ENCODE measurements around the gene LIME1. TPM values are rescaled to one million over a fixed set of nuclear protein-coding genes. Genes with fewer than 3 reads are reported as not detected.

LIME1 gene
- total RNA-seq, 1 donor: 3.5 TPM

- H3K4me3 ChIP-seq (ENCODE audit: low read depth, low read length): peak overlapping the region; percentile 43
- DNase-seq (ENCODE audit: low read depth): peak; percentile 26
These were observed 2.2 kb downstream of the LIME1 start for GRCh38 chr20:63738687-63739129.

GRCh38 chr20:63739130-63740069 is 2.9 kb downstream of the LIME1 start, which contains the start of gene SLC2A4RG:
Gene SLC2A4RG, plus strand, starts transcription at chr20:63739776. Its CDS starts 137 bp downstream, at chr20:63739913.
- peak; percentile 75 for DNase-seq (ENCODE audit: low read depth)
- H3K4me3 ChIP-seq (ENCODE audit: low read depth, low read length): peak within 1 kb of the TSS; percentile 78
- TF ChIP-seq CTCF (IDR thresholded peaks at IDR 0.05; ENCODE audit: insufficient read depth, low read depth, low read length): no peak

More at GRCh38 chr20:63738687-63739129, 2.2 kb downstream of the LIME1 start:
- no peak for TF ChIP-seq CTCF (IDR thresholded peaks at IDR 0.05; ENCODE audit: insufficient read depth, low read depth, low read length)

- no peak for TF ChIP-seq CTCF (IDR thresholded peaks at IDR 0.05; ENCODE audit: insufficient read depth, low read depth, low read length)
- DNase-seq (ENCODE audit: low read depth): peak; percentile 24
- peak overlapping the region; percentile 78 for H3K4me3 ChIP-seq (ENCODE audit: low read depth, low read length)
These were observed 3.7 kb downstream of the LIME1 start for GRCh38 chr20:63740070-63740626.

GRCh38 chr20:63740627-63741353 is 4.3 kb downstream of the LIME1 start:
- TF ChIP-seq CTCF (IDR thresholded peaks at IDR 0.05; ENCODE audit: insufficient read depth, low read depth, low read length): peak; percentile 26
- H3K4me3 ChIP-seq (ENCODE audit: low read depth, low read length): peak overlapping the region; percentile 78
- peak; percentile 94 for DNase-seq (ENCODE audit: low read depth)

GRCh38 chr20:63741354-63741675 is 4.9 kb downstream of the LIME1 start:
- TF ChIP-seq CTCF (IDR thresholded peaks at IDR 0.05; ENCODE audit: insufficient read depth, low read depth, low read length): no peak
- DNase-seq (ENCODE audit: low read depth): no peak
- H3K4me3 ChIP-seq (ENCODE audit: low read depth, low read length): peak overlapping the region; percentile 78

- no peak for TF ChIP-seq CTCF (IDR thresholded peaks at IDR 0.05; ENCODE audit: insufficient read depth, low read depth, low read length)
- DNase-seq (ENCODE audit: low read depth): no peak
- H3K4me3 ChIP-seq (ENCODE audit: low read depth, low read length): peak overlapping the region; percentile 78
These were observed 5.4 kb downstream of the LIME1 start for GRCh38 chr20:63741676-63742380.

All from fibroblast of villous mesenchyme (primary cell).